GM23338 (cell line): ENCODE results near the gene CD84. TPM values are rescaled to one million over a fixed set of nuclear protein-coding genes. Genes with fewer than 3 reads are reported as not detected.

ENCODE experiments used
- ATAC-seq: fragments of 200-7000 bp; cut with Tn5 transposase; 3 replicates; pipeline ENCODE4 v1.9.1; 2020
- DNase-seq: peaks from one replicate; pipeline ENCODE4 v3.0.0-alpha.2; 2015; ENCODE audit warnings: low spot score
- H2AFZ ChIP-seq: fragments of 200-600 bp; sonication (generic); 2 replicates; pipeline ENCODE4 v1.8.0; 2016; ENCODE audit warnings: antibody characterized with exemption, mild to moderate bottlenecking, moderate library complexity
- H3F3A ChIP-seq: fragments of 200-600 bp; sonication (generic); replicated peaks from 2 replicates; pipeline ENCODE4 v1.8.0; 2017; ENCODE audit warnings: antibody characterized with exemption, mixed run types, low read depth
- H3K27ac ChIP-seq: fragments of 200-600 bp; sonication (generic); 2 replicates; pipeline ENCODE4 v1.6.1; 2016; ENCODE audit warnings: low read depth
- H3K27me3 ChIP-seq: fragments of 200-600 bp; sonication (generic); 2 replicates; pipeline ENCODE4 v1.8.0; 2016; ENCODE audit warnings: mild to moderate bottlenecking, mixed run types, moderate library complexity; ENCODE audit not compliant: insufficient read depth
- H3K36me3 ChIP-seq: fragments of 200-600 bp; sonication (generic); 2 replicates; pipeline ENCODE4 v1.8.0; 2016; ENCODE audit warnings: mild to moderate bottlenecking; ENCODE audit not compliant: insufficient read depth
- H3K4me1 ChIP-seq: fragments of 200-600 bp; sonication (generic); 2 replicates; pipeline ENCODE4 v1.8.0; 2016; ENCODE audit warnings: mild to moderate bottlenecking, moderate library complexity; ENCODE audit not compliant: insufficient read depth
- H3K4me2 ChIP-seq: fragments of 200-600 bp; sonication (generic); 2 replicates; pipeline ENCODE4 v1.7.1; 2017; ENCODE audit warnings: mixed run types
- H3K4me3 ChIP-seq: fragments of 200-600 bp; sonication (generic); 2 replicates; pipeline ENCODE4 v1.6.1; 2016; ENCODE audit warnings: mixed run types
- H3K79me2 ChIP-seq: fragments of 200-600 bp; sonication (generic); replicated peaks from 2 replicates; pipeline ENCODE4 v1.8.0; 2017; ENCODE audit warnings: mild to moderate bottlenecking; ENCODE audit not compliant: insufficient read depth
- H3K9me2 ChIP-seq: fragments of 200-600 bp; sonication (generic); 2 replicates; pipeline ENCODE4 v1.8.0; 2017; ENCODE audit not compliant: insufficient read depth
- H4K20me1 ChIP-seq: fragments of 200-600 bp; sonication (generic); replicated peaks from 2 replicates; pipeline ENCODE4 v1.8.0; 2017; ENCODE audit warnings: mild to moderate bottlenecking; ENCODE audit not compliant: insufficient read depth
- H3K27ac Mint-ChIP-seq: 2 replicates; pipeline ENCODE4 v1.8.0; 2020; ENCODE audit warnings: inconsistent platforms, mild to moderate bottlenecking, moderate library complexity, mixed read lengths
- H3K27me3 Mint-ChIP-seq: 3 replicates; pipeline ENCODE4 v1.8.0; 2022; ENCODE audit warnings: low read depth, mild to moderate bottlenecking, moderate library complexity, mixed read lengths, inconsistent platforms; ENCODE audit not compliant: insufficient read depth, poor library complexity
- H3K36me3 Mint-ChIP-seq: 3 replicates; pipeline ENCODE4 v1.8.0; 2021; ENCODE audit warnings: low read depth, mild to moderate bottlenecking, inconsistent platforms, moderate library complexity, mixed read lengths
- H3K4me1 Mint-ChIP-seq: 3 replicates; pipeline ENCODE4 v1.8.0; 2020; ENCODE audit warnings: mild to moderate bottlenecking, inconsistent platforms, mixed read lengths
- H3K4me3 Mint-ChIP-seq: 3 replicates; pipeline ENCODE4 v1.8.0; 2021; ENCODE audit warnings: moderate library complexity, mild to moderate bottlenecking, inconsistent platforms, mixed read lengths
- H3K9me3 Mint-ChIP-seq: 3 replicates; pipeline ENCODE4 v1.8.0; 2020; ENCODE audit warnings: moderate library complexity, mild to moderate bottlenecking, inconsistent platforms, mixed read lengths
- CREB1 ChIP-seq: fragments of 250-450 bp; sonication (Bioruptor Pico); IDR thresholded peaks from 2 replicates; pipeline ENCODE4 v1.5.0; 2020; ENCODE audit warnings: low read depth, mild to moderate bottlenecking, moderate library complexity
- CTCF ChIP-seq, 2 experiments: fragments of 200-600 bp in 1 of 2; sonication (generic) in 1 of 2; conservative IDR thresholded peaks; 2 replicates each; pipeline versions ENCODE4 v1.5.1 to v1.6.1; 2016 to 2017; ENCODE audit warnings: antibody characterized with exemption in 2 of 2, low read depth in 2 of 2, mild to moderate bottlenecking in 2 of 2, moderate library complexity in 1 of 2
- EZH2 ChIP-seq: fragments of 200-600 bp; sonication (generic); IDR thresholded peaks from one replicate; pipeline ENCODE4 v1.8.0; 2017; ENCODE audit warnings: antibody characterized with exemption, mild to moderate bottlenecking, low read depth; ENCODE audit not compliant: unreplicated experiment
- EZH2phosphoT487 ChIP-seq: fragments of 200-600 bp; sonication (generic); IDR thresholded peaks from one replicate; pipeline ENCODE4 v1.8.1; 2018; ENCODE audit warnings: antibody characterized with exemption; ENCODE audit not compliant: unreplicated experiment
- JUNB ChIP-seq: IDR thresholded peaks from one replicate; pipeline ENCODE4 v1.6.1; 2016; ENCODE audit warnings: antibody characterized with exemption; ENCODE audit not compliant: unreplicated experiment
- NANOG ChIP-seq: IDR thresholded peaks from 2 replicates; pipeline ENCODE4 v1.6.1; 2016; ENCODE audit warnings: antibody characterized with exemption, borderline replicate concordance
- POLR2AphosphoS5 ChIP-seq: IDR thresholded peaks from 2 replicates; pipeline ENCODE4 v1.6.1; 2016; ENCODE audit warnings: antibody characterized with exemption, low read depth
- REST ChIP-seq: IDR thresholded peaks from one replicate; pipeline ENCODE4 v1.6.1; 2018; ENCODE audit warnings: antibody characterized with exemption; ENCODE audit not compliant: unreplicated experiment
- STAT1 ChIP-seq: IDR thresholded peaks from one replicate; pipeline ENCODE4 v1.6.1; 2016; ENCODE audit warnings: antibody characterized with exemption; ENCODE audit not compliant: unreplicated experiment
- ZNF114 ChIP-seq: fragments of 250-450 bp; sonication (Bioruptor Pico); IDR thresholded peaks from 2 replicates; pipeline ENCODE4 v1.5.0; 2020; ENCODE audit warnings: mild to moderate bottlenecking, moderate library complexity
- ZNF331 ChIP-seq: fragments of 250-450 bp; sonication (Bioruptor Pico); IDR thresholded peaks from 2 replicates; pipeline ENCODE4 v1.5.0; 2020; ENCODE audit warnings: low read depth, mild to moderate bottlenecking, moderate library complexity
- polyA plus RNA-seq: library from polyadenylated mRNA; unstranded; fragments of >200 nt; fragmentation: Nextera tagmentation; extraction: Ambion mirVana; gene quantifications from 2 replicates; pipeline ENCODE4 v1.2.1, GENCODE V29; 2016
- total RNA-seq: library from RNA; depleted of rRNA; stranded (reverse); fragments of >200 nt; shearing (Covaris generic); gene quantifications from 2 replicates; pipeline ENCODE4 v1.2.3, GENCODE V29; 2014
- TF ChIP-seq, protein P1 (sequence below): IDR thresholded peaks from 2 replicates; pipeline ENCODE4 v1.6.1; 2016; ENCODE audit warnings: antibody characterized with exemption
- TF ChIP-seq, protein P2 (sequence below): fragments of 250-450 bp; sonication (Bioruptor Pico); IDR thresholded peaks from 2 replicates; pipeline ENCODE4 v1.5.0; 2020; ENCODE audit warnings: mild to moderate bottlenecking, moderate library complexity

The CD84 gene
- total and polyA plus RNA-seq, 2 experiments from 2014 or later, result not detected

DNA sequence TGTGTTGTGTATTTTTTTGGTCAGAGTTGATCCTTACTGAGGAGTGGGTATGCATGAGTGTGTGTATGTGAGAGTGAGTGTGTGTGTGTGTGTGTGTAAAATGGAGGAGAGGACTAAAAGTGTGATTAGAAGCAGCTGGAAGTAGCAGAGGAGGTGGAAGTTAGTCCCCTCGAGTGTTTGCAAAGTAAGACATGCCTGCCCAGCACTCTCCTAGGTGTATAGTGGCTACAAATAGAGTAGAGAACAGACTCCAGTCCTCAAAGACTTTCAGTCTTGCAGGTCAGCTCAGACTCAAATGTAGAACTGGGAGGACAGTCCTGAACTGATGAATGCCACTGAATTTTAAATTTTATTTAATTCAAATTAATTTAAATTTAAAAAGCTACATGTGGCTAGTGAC, 39.0 kb upstream of the CD84 start:
- H3K79me2 ChIP-seq, result no peaks in the 10 kb centered on the region
- TF ChIP-seq CREB1 (CRISPR knock-in tag), result no peak
- no peak for TF ChIP-seq ZNF331 (CRISPR knock-in tag)
- TF ChIP-seq JUNB, result no peak
- TF ChIP-seq CTCF (conservative IDR thresholded peaks at IDR 0.05; ENCODE audit: low read depth in 2 of 2), result no peak
- no peak for TF ChIP-seq STAT1
- TF ChIP-seq EZH2phosphoT487, result no peak
- no peak for TF ChIP-seq ZNF114 (CRISPR knock-in tag)
- no peak for TF ChIP-seq POLR2AphosphoS5
- no peak for TF ChIP-seq EZH2
- TF ChIP-seq NANOG, result no peak
- no peak for TF ChIP-seq REST
- TF ChIP-seq, protein P1, sequence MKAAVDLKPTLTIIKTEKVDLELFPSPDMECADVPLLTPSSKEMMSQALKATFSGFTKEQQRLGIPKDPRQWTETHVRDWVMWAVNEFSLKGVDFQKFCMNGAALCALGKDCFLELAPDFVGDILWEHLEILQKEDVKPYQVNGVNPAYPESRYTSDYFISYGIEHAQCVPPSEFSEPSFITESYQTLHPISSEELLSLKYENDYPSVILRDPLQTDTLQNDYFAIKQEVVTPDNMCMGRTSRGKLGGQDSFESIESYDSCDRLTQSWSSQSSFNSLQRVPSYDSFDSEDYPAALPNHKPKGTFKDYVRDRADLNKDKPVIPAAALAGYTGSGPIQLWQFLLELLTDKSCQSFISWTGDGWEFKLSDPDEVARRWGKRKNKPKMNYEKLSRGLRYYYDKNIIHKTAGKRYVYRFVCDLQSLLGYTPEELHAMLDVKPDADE, result no peak
- TF ChIP-seq, protein P2, sequence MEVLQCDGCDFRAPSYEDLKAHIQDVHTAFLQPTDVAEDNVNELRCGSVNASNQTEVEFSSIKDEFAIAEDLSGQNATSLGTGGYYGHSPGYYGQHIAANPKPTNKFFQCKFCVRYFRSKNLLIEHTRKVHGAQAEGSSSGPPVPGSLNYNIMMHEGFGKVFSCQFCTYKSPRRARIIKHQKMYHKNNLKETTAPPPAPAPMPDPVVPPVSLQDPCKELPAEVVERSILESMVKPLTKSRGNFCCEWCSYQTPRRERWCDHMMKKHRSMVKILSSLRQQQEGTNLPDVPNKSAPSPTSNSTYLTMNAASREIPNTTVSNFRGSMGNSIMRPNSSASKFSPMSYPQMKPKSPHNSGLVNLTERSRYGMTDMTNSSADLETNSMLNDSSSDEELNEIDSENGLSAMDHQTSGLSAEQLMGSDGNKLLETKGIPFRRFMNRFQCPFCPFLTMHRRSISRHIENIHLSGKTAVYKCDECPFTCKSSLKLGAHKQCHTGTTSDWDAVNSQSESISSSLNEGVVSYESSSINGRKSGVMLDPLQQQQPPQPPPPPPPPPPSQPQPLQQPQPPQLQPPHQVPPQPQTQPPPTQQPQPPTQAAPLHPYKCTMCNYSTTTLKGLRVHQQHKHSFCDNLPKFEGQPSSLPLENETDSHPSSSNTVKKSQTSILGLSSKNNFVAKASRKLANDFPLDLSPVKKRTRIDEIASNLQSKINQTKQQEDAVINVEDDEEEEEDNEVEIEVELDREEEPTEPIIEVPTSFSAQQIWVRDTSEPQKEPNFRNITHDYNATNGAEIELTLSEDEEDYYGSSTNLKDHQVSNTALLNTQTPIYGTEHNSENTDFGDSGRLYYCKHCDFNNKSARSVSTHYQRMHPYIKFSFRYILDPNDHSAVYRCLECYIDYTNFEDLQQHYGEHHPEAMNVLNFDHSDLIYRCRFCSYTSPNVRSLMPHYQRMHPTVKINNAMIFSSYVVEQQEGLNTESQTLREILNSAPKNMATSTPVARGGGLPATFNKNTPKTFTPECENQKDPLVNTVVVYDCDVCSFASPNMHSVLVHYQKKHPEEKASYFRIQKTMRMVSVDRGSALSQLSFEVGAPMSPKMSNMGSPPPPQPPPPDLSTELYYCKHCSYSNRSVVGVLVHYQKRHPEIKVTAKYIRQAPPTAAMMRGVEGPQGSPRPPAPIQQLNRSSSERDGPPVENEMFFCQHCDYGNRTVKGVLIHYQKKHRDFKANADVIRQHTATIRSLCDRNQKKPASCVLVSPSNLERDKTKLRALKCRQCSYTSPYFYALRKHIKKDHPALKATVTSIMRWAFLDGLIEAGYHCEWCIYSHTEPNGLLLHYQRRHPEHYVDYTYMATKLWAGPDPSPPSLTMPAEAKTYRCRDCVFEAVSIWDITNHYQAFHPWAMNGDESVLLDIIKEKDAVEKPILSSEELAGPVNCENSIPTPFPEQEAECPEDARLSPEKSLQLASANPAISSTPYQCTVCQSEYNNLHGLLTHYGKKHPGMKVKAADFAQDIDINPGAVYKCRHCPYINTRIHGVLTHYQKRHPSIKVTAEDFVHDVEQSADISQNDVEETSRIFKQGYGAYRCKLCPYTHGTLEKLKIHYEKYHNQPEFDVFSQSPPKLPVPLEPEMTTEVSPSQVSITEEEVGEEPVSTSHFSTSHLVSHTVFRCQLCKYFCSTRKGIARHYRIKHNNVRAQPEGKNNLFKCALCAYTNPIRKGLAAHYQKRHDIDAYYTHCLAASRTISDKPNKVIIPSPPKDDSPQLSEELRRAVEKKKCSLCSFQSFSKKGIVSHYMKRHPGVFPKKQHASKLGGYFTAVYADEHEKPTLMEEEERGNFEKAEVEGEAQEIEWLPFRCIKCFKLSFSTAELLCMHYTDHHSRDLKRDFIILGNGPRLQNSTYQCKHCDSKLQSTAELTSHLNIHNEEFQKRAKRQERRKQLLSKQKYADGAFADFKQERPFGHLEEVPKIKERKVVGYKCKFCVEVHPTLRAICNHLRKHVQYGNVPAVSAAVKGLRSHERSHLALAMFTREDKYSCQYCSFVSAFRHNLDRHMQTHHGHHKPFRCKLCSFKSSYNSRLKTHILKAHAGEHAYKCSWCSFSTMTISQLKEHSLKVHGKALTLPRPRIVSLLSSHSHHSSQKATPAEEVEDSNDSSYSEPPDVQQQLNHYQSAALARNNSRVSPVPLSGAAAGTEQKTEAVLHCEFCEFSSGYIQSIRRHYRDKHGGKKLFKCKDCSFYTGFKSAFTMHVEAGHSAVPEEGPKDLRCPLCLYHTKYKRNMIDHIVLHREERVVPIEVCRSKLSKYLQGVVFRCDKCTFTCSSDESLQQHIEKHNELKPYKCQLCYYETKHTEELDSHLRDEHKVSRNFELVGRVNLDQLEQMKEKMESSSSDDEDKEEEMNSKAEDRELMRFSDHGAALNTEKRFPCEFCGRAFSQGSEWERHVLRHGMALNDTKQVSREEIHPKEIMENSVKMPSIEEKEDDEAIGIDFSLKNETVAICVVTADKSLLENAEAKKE (CRISPR knock-in tag), result no peak
- H3K36me3 ChIP-seq, result no peaks in the 10 kb centered on the region
- no peaks in the 10 kb centered on the region for H3F3A ChIP-seq
- no peaks in the 10 kb centered on the region for H4K20me1 ChIP-seq
- H3K27ac ChIP-seq, result no peak overlapping the region
- H3K4me1 Mint-ChIP-seq, result peaks cover 6% of the 10 kb centered on the region
- no peak overlapping the region for H2AFZ ChIP-seq
- H3K27ac Mint-ChIP-seq, result no peak overlapping the region
- H3K36me3 Mint-ChIP-seq, result no peaks in the 10 kb centered on the region; the same call in 2 of the 3 replicates
- H3K9me3 Mint-ChIP-seq, result peaks cover 5% of the 10 kb centered on the region; the same call in 2 of the 3 replicates
- DNase-seq (no peak), ATAC-seq (no peak)
- H3K27me3 ChIP-seq, result no peaks in the 10 kb centered on the region
- H3K9me2 ChIP-seq, result peaks cover 9% of the 10 kb centered on the region; the same call in 1 of the 2 replicates
- H3K4me2 ChIP-seq, result no peak overlapping the region
- no peak overlapping the region for H3K4me3 ChIP-seq
- H3K27me3 Mint-ChIP-seq, result no peaks in the 10 kb centered on the region
- no peak overlapping the region for H3K4me3 Mint-ChIP-seq
- no peaks in the 10 kb centered on the region for H3K4me1 ChIP-seq
